ENCODE data around the gene ATG16L2. TPM values are rescaled to one million over a fixed set of nuclear protein-coding genes. Genes with fewer than 3 reads are reported as not detected.
"Not testable (repeated sequence)": the region's sequence is repeated elsewhere in the genome, so short reads cannot be mapped to it uniquely, and the experiment has no call there.

The ATG16L2 gene
- total and polyA plus RNA-seq, 3 donors from 2014 or later: 16.2 to 39.5 (median 33.8) TPM

GRCh38 chr11:72787216-72788104 is 26.8 kb upstream of the ATG16L2 start:
- no peak for DNase-seq
- H3K27ac ChIP-seq: no peak overlapping the region

GRCh38 chr11:72788241-72788640 is 26.0 kb upstream of the ATG16L2 start:
- intact Hi-C loops (cut with DNase I; ENCODE audit: low total_unique reads): no loop called here

More at GRCh38 chr11:72787216-72788104, 26.8 kb upstream of the ATG16L2 start:
- TF ChIP-seq CTCF (IDR thresholded peaks at IDR 0.05) (no peak), POLR2A (IDR thresholded peaks at IDR 0.05) (no peak)
- H3K9me3 ChIP-seq: no peaks in the 10 kb centered on the region
- WGBS, 2 donors: 66 to 67% methylated on average over 13 to 16 of the region's 16 CpGs
- no peaks in the 10 kb centered on the region for H3K4me1 ChIP-seq
- H3K4me3 ChIP-seq: no peak overlapping the region
- no peaks in the 10 kb centered on the region for H3K36me3 ChIP-seq (ENCODE audit: low read depth, missing control alignments)
- no peaks in the 10 kb centered on the region for H3K27me3 ChIP-seq
- intact Hi-C loops (cut with DNase I; ENCODE audit: low total_unique reads): no loop called here

GRCh38 chr11:72789493-72790131 is 24.6 kb upstream of the ATG16L2 start:
- WGBS, 2 donors: 56 to 58% methylated on average over 8 to 10 of the region's 10 CpGs
- TF ChIP-seq CTCF (IDR thresholded peaks at IDR 0.05): no peak
- no peak for TF ChIP-seq POLR2A (IDR thresholded peaks at IDR 0.05)
- Histone ChIP-seq H3K36me3 (ENCODE audit: low read depth, missing control alignments) (no peaks in the 10 kb centered on the region), H3K4me1 (peaks cover 13% of the 10 kb centered on the region), H3K9me3 (no peaks in the 10 kb centered on the region), H3K27me3 (no peaks in the 10 kb centered on the region), H3K27ac (no peak overlapping the region), H3K4me3 (no peak overlapping the region)
- intact Hi-C loops (cut with DNase I; ENCODE audit: low total_unique reads): no loop called here
- no peak for DNase-seq

More at GRCh38 chr11:72788241-72788640, 26.0 kb upstream of the ATG16L2 start:
- H3K4me1 ChIP-seq: peaks cover 6% of the 10 kb centered on the region
- no peaks in the 10 kb centered on the region for H3K27me3 ChIP-seq
- no peak for DNase-seq
- no peak for TF ChIP-seq CTCF (IDR thresholded peaks at IDR 0.05)
- TF ChIP-seq POLR2A (IDR thresholded peaks at IDR 0.05): no peak
- H3K36me3 ChIP-seq (ENCODE audit: low read depth, missing control alignments): no peaks in the 10 kb centered on the region
- WGBS, 2 donors: 93 to 94% methylated on average over 6 to 7 of the region's 7 CpGs
- no peaks in the 10 kb centered on the region for H3K9me3 ChIP-seq
- H3K27ac ChIP-seq: no peak overlapping the region
- no peak overlapping the region for H3K4me3 ChIP-seq

- intact Hi-C loops (cut with DNase I; ENCODE audit: low total_unique reads); H3K9me3 ChIP-seq; DNase-seq; H3K4me3 ChIP-seq; H3K36me3 ChIP-seq (ENCODE audit: low read depth, missing control alignments); H3K27ac ChIP-seq; H3K27me3 ChIP-seq: not testable (repeated sequence)
- WGBS, 2 donors: 90 to 96% methylated on average over 7 of the region's 7 CpGs
- H3K4me1 ChIP-seq: peaks cover 16% of the 10 kb centered on the region
Measured at GRCh38 chr11:72791228-72791627, 23.0 kb upstream of the ATG16L2 start.

DNA sequence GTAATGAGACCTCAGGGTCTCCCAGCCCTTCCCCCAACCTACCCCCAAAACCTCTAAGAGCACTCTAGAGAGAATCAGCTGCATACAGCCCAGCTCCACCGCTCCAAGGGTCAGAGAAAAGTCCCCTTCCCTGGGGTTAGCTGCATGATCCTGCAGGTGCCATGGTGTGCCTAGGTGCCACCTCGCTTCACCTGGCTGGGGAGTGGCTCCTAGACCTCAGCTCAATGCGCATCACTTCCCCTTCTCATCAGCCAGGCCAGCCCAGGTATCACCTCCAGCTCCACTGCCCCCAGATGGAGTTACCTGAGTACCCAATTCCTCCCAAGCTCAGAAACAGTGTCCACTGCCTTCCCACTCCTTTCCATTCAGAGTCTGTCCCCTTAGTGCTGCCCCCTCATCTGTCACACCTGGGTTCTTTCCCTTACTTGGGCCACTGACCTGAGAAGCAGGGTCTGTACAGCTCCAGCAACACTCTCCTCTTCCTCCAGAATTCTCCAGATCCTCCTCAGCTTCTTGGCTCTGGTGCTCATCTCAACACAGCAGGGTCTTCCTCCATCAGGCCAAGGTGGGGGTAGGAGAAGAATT is 21.7 kb upstream of the ATG16L2 start:
- TF ChIP-seq CTCF (IDR thresholded peaks at IDR 0.05): no peak
- no peak for TF ChIP-seq POLR2A (IDR thresholded peaks at IDR 0.05)
- Histone ChIP-seq H3K9me3 (no peaks in the 10 kb centered on the region), H3K4me3 (no peak overlapping the region), H3K4me1 (peaks cover 16% of the 10 kb centered on the region), H3K27ac (peak overlapping the region; percentile 78 to 96), H3K27me3 (no peaks in the 10 kb centered on the region), H3K36me3 (ENCODE audit: low read depth, missing control alignments) (no peaks in the 10 kb centered on the region)
- DNase-seq: no peak
- intact Hi-C loops (cut with DNase I; ENCODE audit: low total_unique reads): no loop called here
- WGBS, 2 donors: 76 to 92% methylated on average over 3 of the region's 3 CpGs
